NCI-H1105 treated with DMSO at 0.1 percent for 48 hours (cell line): Measurements from ENCODE around the gene RAX.

Source experiments
- DNase-seq: peaks from one replicate; lab custom pipeline; 2025; lab: John Stamatoyannopoulos, UW

RAX gene

DNA sequence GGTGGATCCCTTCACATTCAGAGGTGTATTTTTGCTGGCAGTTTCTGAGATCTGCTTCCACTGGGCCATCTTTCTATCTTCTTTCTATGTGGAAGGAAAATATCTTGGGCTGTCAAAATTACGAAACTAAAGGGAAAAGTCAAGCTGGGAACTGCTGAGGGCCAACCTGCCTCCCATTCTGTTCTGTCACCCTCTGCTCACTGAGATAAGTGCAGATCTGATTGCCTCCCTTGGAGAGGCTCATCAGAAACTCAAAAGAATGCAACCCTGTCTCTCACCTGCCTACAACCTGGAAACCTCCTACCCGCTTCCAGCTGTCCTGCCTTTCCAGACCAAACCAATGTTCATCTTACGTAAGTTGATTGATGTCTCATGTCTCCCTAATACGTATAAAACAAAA, 26.5 kb downstream of the RAX start:
- no peak for DNase-seq

DNA sequence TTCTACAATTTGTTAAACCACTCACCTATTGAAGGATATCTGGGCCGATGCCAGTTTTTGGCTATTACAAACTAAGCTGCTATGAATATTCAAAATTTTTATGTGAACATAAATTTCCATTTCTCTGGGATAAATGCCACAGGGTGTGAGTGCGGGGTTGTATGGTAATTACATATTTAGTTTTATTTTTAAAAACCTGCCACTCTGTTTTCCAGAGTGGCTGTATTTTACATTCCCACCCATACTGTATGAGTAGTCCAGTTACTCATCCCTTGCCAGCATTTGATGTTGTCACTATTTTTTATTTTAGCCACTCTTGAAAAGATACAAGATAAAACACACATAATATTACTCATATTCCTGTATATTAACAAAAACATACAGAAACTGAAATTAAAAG, 30.3 kb downstream of the RAX start:
- no peak for DNase-seq

DNA sequence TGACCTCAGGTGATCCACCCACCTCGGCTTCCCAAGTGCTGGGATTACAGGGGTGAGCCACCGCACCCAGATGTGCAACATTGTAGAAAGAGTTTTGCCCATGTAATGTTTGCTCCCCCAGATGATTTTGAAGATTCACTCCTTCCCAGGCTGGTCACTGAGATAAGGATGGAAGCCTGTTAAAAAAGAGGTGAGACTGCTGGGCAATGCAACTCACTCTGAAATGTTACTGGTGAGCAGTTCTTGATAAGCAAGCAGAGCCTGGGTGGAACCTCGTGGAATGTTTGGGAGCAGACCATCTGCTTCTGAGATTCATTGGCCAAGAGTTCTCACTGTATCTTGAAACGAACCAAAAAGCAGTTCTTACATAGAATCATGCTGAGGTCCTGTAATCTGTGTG, 33.6 kb downstream of the RAX start:
- no peak for DNase-seq

DNA sequence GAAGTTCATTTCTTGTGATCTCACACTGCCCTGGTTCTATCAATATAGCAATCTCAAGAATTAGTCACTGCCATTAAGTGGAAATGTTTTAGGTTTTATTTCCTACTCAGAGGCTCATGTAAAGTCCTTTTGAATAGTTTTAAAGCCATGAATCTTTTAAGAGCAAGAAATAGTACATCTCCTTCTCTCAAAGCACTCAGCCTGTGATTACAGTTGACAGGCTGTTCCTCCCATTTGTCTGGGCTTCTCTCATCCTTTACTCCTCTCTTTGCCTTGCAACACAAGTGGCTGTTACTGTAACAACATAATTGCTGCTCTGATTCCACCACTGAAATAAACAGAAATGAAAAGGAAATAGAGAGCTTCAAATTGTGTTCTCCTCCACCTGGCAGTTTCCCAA, 34.9 kb downstream of the RAX start:
- DNase-seq = peak; percentile 88

DNA sequence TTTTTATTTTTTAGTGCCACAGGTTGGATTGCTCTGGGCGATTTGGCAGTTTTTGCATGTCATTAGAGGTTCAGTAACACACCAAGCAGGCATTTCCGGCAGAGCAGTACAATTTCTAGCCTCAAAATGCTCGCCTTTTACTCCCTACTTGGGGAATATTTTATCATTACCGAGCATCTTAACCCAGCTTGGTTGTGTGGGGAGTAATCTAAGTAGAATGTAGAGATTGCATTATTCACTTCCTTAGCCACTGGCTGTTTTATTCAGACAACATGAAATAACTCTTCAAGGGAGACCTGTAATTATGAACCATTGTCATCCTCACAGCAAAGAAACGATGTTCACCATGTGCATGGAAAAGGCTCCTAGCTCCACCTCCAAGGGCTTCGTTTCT, 40.2 kb downstream of the RAX start:
- no peak for DNase-seq

DNA sequence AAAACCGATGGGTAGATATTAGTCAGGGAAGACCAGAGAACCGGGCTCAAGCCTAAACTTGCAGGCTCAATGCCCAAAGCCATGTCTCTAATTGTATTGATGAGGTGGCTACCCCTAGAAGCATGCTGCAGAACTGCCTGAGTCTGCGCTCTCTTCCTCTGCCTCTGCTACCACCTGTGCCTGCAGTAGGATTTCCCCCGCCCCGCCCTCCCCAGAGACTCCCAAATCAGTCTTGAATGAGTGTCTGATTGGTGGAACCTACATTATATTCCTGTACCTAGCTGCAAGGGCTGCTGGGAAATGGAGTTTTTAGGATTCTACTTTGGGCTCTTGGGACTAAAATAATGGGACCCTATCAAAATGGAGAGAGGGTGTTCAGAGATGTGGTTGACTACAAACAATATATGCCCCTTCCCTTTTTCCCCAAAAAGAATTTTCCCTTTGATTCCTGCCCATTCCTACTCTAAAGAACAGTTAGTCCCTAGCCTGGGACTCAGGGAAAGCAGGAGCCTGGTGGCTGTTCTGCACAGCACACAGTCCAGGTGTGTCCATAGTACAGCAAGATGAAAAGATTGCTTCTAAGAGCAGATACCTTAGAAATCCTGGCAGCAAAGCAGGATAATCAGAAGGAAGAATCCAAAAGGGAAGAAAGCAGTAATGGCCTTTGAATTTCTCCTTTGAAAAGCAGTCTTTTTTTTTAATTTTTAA, 40.8 kb downstream of the RAX start:
- no peak for DNase-seq

DNA sequence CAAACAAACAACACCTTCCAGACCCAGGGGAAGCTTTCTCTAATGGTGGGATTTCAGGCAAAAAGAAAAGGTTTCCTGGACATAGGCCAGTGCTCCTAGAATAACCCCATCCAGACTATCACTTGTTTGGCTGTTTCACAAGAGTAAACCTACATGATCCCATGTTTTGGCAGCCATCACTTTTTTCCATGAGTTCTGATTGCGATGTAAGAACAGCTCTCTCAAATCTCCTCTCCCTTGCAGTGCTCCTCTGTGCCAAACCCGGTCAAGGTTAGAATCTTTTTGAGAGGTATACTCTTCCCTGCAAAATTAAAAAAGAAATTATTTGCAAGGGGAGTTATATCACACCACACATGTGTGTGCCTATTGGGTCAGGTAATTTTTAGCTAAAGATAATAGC, 41.4 kb downstream of the RAX start:
- no peak for DNase-seq

DNA sequence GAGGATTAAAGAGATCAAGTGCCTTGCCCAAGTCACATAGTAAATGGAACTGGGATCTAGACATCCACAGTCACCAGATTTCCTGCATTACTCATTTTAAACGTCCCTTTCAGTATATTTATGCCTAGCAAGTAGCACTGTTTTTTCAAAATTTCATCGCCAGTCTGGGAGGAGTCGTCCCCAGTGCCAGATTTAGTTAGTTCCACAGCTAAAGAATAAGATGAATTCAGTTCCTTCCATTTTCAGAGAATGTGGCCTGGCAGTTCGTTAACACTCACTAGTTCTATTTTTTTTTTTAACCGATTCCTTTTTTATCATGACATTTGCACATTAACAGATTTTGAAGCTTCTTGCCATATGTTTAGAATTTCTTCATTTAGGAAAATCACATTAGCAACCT, 42.1 kb downstream of the RAX start:
- no peak for DNase-seq

DNA sequence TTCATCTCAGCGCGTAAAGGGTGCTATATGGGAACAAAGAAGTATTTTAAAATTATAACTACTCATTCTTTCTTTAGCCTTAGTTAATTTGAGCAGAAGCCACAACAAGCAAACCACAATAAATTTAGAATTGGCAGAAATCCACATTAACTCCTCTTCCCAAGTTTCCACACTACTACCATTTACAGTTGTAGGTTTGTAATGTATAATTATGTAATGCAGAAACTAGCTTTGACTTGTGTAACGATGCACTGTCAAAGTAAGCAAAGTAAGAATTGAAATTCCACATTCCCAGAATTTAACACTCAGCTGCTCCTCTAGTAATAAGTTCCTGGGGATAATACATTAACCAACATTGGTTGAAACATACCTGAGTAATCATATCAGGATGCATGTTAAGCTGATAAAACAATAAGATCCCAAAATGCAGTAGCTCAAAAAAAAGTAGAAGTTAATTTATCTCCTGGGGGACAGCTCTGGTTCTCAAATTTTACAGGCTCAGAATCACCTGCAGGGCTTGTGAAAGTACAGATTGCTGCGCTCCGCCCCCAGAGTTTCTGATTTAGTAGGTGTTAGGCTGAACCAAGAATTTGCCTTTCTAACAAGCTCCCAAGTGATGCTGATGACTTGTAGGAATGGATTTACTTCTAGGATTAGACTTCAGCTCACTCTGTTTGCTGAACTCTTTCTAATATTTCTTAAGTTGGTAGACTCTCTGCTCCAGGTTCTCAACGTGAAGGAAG, 43.4 kb downstream of the RAX start:
- no peak for DNase-seq

DNA sequence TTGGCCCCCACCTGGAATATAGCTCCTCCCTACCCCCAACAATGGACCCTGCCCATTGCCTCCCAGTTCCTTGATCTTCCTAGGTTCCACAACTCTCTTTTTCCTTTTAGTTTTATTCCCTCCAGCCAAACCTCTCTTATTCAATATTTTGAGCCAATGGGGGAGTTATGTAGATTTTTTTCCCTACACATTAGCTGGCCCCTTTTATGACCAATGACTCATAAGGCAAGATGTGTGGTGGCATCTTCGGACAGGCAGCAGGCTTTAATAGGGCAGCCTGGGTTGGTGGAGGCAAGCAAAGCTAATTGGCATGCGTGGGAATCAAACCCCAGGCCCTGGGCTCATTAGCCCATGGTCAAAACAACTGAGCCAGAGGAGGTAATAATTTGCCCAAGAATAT, 44.1 kb downstream of the RAX start:
- no peak for DNase-seq

DNA sequence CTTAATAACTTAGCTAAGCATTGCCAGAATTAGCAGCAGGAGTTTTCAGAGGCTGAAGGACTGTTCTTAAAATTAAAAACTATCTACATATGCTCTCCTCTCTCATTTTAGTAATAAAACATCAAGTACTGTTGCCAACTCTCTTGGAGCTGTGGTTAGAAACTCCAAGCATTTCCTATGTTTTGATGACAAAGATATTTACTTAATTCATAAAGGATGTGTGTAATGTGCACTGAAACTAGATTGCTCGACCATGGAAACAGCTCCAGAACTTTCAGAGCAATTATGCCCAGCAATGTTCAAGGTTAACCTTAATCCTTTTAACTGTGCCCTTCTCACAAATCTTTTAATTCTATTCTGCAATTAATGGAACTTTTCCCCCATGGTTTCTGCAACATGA, 44.9 kb downstream of the RAX start:
- DNase-seq = no peak

DNA sequence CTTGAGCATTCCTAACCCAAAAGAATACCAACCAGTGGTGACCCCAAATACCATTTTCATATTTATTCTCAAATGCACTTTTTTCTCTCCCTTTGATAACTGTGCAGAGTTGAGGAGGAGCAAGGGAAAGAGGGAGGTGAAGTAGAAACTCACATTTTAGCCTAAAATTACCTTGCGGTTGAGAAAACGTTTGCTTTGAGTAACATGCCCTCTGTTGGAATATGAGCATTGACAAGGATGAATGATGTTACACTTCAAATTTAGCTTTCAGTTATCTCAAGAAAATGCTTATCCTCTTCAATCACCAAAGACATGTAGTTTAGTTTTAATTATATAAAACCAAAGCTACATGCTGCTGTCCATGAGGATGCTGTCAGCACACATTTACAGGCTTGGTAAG, 50.9 kb downstream of the RAX start:
- DNase-seq = no peak

DNA sequence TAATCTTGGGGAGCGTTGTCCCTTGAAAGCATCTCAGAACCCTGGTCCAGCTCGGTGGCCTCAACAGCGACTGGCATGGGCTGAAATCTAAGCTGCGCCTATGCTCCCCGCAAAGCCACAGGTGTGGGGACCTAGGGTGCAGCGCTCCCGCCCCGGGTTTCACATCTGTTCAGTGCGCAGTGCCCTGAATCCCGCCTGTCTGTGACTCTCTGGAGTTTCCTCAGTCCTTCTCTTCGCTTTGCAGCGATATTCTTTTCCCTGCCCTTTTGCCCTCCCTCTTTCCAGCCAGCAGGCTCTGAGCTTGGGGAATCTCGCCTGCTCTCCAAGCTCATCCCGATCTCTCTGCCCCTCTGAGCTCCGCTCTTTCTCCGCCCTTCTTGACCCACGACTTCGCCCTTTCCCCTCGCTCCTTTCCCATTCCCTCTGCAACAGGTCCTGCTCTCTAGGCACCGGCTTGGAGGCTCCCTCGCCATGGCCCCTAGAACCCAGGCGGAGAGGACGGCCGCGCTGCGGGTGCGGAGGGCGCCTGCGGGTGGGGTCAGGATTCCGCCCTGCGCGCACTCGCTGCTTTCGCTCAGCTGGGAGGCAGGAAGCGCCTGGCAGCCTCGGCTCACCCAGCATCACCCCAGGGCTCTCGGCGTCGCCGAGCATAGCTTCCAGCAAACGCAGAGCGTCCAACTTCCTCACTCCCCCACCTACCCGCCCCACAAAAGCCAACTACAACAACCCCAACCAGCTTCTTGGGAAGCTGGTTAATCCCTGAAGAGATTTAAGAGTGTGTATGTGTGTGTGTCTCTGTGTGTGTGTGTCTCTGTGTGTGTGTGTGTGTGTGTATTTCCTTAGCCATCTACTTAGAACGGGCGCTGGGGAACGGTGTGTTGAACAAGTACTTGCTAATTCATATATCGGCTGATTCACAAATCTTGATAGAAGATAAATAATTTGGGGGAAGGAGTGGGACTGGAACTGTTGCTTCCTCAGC, 52.2 kb downstream of the RAX start:
- DNase-seq = peak; percentile 60

DNA sequence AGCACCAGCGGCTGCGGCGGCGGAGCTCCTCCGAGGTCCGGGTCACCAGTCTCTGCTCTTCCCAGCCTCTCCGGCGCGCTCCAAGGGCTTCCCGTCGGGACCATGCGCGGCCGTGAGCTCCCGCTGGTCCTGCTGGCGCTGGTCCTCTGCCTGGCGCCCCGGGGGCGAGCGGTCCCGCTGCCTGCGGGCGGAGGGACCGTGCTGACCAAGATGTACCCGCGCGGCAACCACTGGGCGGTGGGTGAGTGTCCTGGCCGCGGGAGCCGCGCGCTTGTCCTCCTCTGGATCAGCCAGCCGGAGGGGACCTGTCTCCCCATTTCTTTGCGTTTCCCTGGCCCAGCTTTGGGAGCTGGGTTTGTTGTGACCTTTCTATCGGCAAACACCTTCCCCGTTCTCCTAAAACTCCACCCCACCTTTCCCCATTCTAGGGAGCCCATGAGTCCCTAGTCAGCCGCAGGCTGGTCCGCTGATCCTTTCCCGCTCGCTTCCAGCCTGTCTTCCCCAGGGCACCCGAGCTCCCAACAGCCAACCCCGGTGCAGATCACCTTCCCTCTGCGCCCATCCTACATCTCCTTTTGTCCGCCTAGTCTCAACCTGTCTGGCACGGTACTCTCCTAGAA, 53.0 kb downstream of the RAX start:
- peak; percentile 60 for DNase-seq

DNA sequence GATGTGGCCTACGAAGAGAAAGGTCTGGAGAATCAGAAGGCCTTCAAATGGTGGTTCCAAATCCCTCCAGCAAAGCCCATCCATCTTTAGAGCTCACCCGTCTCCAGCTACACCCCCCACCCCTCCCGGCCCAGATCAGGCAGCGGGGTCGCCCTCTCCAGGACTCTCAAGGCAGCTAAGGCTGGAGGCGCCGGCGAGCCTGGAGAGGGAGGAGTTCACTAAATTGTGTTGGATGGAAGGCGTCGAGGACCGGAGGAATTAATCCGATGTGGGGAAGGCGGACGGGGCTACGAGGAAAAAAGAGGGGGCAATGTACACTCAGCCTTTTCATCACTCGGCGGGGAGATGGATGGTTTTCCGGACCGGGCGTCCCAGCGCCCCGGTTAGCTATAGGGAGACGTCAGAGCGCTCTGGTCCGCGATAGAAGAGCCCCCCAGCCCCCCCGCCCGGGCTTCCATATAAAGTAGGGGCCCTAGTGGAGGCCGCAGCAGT, 53.5 kb downstream of the RAX start, which contains the start of gene GRP:
GRP (plus strand) TSS at position 487 of the 492 bp plus-strand sequence. CDS start 108 bp downstream, outside the sequence.
- peak; percentile 60 for DNase-seq

DNA sequence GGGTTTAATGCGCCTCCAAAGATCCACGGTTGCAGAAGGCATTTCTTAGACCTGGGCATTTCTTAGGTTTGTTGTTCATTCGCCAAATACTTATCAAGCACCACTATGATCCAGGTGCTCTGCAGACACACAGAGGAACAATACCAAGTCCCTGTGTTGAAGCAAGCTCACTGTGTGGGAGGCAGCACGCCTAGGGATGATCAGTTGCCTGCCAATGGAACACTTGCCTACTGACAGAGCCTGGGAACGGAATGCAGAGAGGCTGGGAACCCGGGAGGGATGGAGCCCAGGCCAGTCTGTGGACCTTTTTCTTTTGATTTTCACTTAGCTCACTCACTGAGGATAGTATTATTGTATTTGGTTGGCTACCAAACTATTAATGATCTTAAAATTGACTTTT, 55.2 kb downstream of the RAX start:
- DNase-seq = no peak
